OCI-LY3 (cell line): ENCODE measurements around the gene CCL21.

Source experiments
- EZH2phosphoT487 ChIP-seq: fragments of 200-600 bp; shearing (Covaris generic); IDR thresholded peaks from 2 replicates; pipeline ENCODE4 v1.6.1; 2018; ENCODE audit warnings: antibody characterized with exemption, mixed run types, low read depth
- TF ChIP-seq, protein P1 (sequence below): fragments of 200-600, 300-600 bp; sonication (generic); IDR thresholded peaks from 2 replicates; pipeline ENCODE4 v1.5.1; 2014; ENCODE audit warnings: antibody characterized with exemption, low read length, low read depth

DNA sequence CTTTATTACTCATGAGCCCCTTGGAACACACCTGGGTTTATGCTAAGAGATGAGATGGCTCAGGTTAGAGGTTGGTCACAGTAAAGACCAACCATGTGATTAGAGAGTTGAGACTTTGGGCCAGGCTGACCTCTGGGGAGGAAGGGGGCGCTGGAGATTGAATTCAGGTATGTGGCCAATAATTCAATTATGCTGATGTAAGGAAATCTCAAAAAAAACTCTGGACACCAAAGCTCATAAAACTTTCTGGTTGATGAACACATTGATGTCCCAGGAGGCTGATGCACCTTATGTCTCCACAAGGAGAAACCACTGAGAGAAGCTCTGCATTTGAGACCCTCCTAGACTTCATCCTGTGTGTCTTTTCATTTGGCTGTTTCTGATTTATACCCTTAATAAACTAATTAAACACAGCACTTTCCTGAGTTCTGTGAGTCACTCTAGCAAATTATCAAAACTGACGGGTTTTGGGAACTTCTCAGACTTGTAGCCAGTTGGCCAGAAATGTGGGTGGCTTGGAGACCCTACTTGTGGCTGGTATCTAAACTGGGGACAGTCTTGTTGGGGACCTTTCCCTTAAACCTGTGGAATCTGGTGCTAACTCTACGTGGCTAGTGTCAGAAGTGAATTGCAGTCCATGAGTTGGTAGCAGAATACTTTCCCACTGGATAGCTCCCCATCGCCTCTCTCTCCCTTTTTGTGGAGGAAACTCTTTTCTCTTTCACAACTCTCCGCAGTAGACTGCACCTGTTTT lies 40.0 kb downstream of the CCL21 start:
- TF ChIP-seq, protein P1, sequence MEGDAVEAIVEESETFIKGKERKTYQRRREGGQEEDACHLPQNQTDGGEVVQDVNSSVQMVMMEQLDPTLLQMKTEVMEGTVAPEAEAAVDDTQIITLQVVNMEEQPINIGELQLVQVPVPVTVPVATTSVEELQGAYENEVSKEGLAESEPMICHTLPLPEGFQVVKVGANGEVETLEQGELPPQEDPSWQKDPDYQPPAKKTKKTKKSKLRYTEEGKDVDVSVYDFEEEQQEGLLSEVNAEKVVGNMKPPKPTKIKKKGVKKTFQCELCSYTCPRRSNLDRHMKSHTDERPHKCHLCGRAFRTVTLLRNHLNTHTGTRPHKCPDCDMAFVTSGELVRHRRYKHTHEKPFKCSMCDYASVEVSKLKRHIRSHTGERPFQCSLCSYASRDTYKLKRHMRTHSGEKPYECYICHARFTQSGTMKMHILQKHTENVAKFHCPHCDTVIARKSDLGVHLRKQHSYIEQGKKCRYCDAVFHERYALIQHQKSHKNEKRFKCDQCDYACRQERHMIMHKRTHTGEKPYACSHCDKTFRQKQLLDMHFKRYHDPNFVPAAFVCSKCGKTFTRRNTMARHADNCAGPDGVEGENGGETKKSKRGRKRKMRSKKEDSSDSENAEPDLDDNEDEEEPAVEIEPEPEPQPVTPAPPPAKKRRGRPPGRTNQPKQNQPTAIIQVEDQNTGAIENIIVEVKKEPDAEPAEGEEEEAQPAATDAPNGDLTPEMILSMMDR = no peak
- no peak for TF ChIP-seq EZH2phosphoT487
